ENCODE data around the gene UCK1.

The UCK1 gene

GRCh38 chr9:131565369-131565768 is 34.3 kb upstream of the UCK1 start:
- no peak overlapping the region for H3K9ac ChIP-seq (ENCODE audit: low read length)
- H3K79me1 ChIP-seq (ENCODE audit: low read length) = no peaks in the 10 kb centered on the region
- no peak overlapping the region for H3K4me2 ChIP-seq (ENCODE audit: low read length)
- H3K27me3 ChIP-seq (ENCODE audit: insufficient read depth, low read length, poor library complexity) = no peaks in the 10 kb centered on the region
- no peak overlapping the region for H3K4me3 ChIP-seq (ENCODE audit: low read length)
- no peak overlapping the region for H3K56ac ChIP-seq (ENCODE audit: low read length)
- H3K79me2 ChIP-seq (ENCODE audit: control insufficient read depth, insufficient read depth, low read length) = no peaks in the 10 kb centered on the region
- H3K4me1 ChIP-seq (ENCODE audit: control insufficient read depth, low read depth, low read length) = no peaks in the 10 kb centered on the region
- no peak overlapping the region for H3K18ac ChIP-seq (ENCODE audit: low read length)
- no peak overlapping the region for H3K4ac ChIP-seq (ENCODE audit: low read depth, low read length)
- no peak overlapping the region for H4K5ac ChIP-seq (ENCODE audit: low read length)
- DNase-seq = no peak
- H4K8ac ChIP-seq (ENCODE audit: low read depth, low read length) = no peak overlapping the region
- H3K27ac ChIP-seq (ENCODE audit: low read depth, low read length) = no peak overlapping the region
- no peak overlapping the region for H2BK5ac ChIP-seq (ENCODE audit: low read length)
- no peak overlapping the region for H2AK5ac ChIP-seq (ENCODE audit: low read length)
- no peak overlapping the region for H2BK15ac ChIP-seq (replicated peaks; ENCODE audit: low read depth)
- no peaks in the 10 kb centered on the region for H3K36me3 ChIP-seq (ENCODE audit: control insufficient read depth, insufficient read depth, low read length)
- H2BK120ac ChIP-seq (ENCODE audit: low read depth, low read length) = no peak overlapping the region
- WGBS (ENCODE audit: extremely low coverage, insufficient coverage, low lambda C conversion rate) = no CpG with 5 or more reads among the region's 5 CpGs
- no peak overlapping the region for H3K23ac ChIP-seq (ENCODE audit: low read length)

GRCh38 chr9:131562032-131562959 is 31.2 kb upstream of the UCK1 start:
- Histone ChIP-seq H3K23ac (ENCODE audit: low read length) (no peak overlapping the region), H3K9ac (ENCODE audit: low read length) (no peak overlapping the region), H3K4me2 (ENCODE audit: low read length) (no peak overlapping the region), H3K79me2 (ENCODE audit: control insufficient read depth, insufficient read depth, low read length) (no peaks in the 10 kb centered on the region), H4K8ac (ENCODE audit: low read depth, low read length) (no peak overlapping the region), H3K18ac (ENCODE audit: low read length) (no peak overlapping the region), H3K56ac (ENCODE audit: low read length) (no peak overlapping the region), H3K36me3 (ENCODE audit: control insufficient read depth, insufficient read depth, low read length) (no peaks in the 10 kb centered on the region), H3K4me3 (ENCODE audit: low read length) (no peak overlapping the region), H2AK5ac (ENCODE audit: low read length) (no peak overlapping the region), H3K27ac (ENCODE audit: low read depth, low read length) (no peak overlapping the region), H3K79me1 (ENCODE audit: low read length) (no peaks in the 10 kb centered on the region), H3K4me1 (ENCODE audit: control insufficient read depth, low read depth, low read length) (no peaks in the 10 kb centered on the region), H2BK15ac (replicated peaks; ENCODE audit: low read depth) (no peak overlapping the region), H4K5ac (ENCODE audit: low read length) (no peak overlapping the region), H2BK5ac (ENCODE audit: low read length) (no peak overlapping the region), H3K27me3 (ENCODE audit: insufficient read depth, low read length, poor library complexity) (no peaks in the 10 kb centered on the region), H2BK120ac (ENCODE audit: low read depth, low read length) (no peak overlapping the region), H3K4ac (ENCODE audit: low read depth, low read length) (no peak overlapping the region)
- WGBS (ENCODE audit: extremely low coverage, insufficient coverage, low lambda C conversion rate) = no CpG with 5 or more reads among the region's 9 CpGs
- peak; percentile 81 for DNase-seq

DNA sequence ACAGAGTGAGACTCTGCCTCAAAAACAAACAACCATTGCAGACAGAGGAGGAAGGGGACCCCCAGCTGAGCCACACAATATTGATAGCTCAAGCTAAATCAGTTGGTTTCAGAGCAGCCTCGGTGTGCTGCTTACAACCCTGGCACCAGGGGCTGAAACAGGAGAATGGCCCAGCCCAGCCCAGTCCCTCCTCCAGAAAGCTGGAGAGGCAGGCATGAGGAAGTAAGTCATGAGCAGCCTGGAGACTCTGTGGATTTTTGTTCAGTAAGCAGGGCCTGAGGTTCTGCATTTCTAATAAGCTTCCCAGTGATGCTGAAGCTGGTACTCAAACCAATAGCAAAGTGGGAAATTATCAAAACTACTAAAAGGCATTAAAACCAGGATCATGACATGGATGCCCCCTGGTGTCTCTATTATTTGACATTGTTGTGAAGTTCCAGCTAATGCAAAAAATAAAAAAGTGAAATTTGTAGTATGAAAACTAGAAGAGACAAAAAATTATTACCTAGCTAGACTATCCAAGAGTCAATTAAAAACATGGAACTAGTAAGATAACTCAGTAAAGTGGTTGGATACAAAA is 28.4 kb upstream of the UCK1 start:
- Histone ChIP-seq H2BK15ac (replicated peaks; ENCODE audit: low read depth) (no peak overlapping the region), H3K56ac (ENCODE audit: low read length) (no peak overlapping the region), H3K23ac (ENCODE audit: low read length) (no peak overlapping the region), H3K36me3 (ENCODE audit: control insufficient read depth, insufficient read depth, low read length) (no peaks in the 10 kb centered on the region), H4K5ac (ENCODE audit: low read length) (no peak overlapping the region), H3K18ac (ENCODE audit: low read length) (no peak overlapping the region), H4K8ac (ENCODE audit: low read depth, low read length) (no peak overlapping the region), H3K79me2 (ENCODE audit: control insufficient read depth, insufficient read depth, low read length) (no peaks in the 10 kb centered on the region), H3K4me3 (ENCODE audit: low read length) (no peak overlapping the region), H3K4me1 (ENCODE audit: control insufficient read depth, low read depth, low read length) (no peaks in the 10 kb centered on the region), H3K4ac (ENCODE audit: low read depth, low read length) (no peak overlapping the region), H2AK5ac (ENCODE audit: low read length) (no peak overlapping the region), H3K27me3 (ENCODE audit: insufficient read depth, low read length, poor library complexity) (no peaks in the 10 kb centered on the region), H2BK120ac (ENCODE audit: low read depth, low read length) (no peak overlapping the region), H3K79me1 (ENCODE audit: low read length) (no peaks in the 10 kb centered on the region), H3K27ac (ENCODE audit: low read depth, low read length) (no peak overlapping the region), H3K9ac (ENCODE audit: low read length) (no peak overlapping the region), H3K4me2 (ENCODE audit: low read length) (no peak overlapping the region), H2BK5ac (ENCODE audit: low read length) (no peak overlapping the region)
- WGBS (ENCODE audit: extremely low coverage, insufficient coverage, low lambda C conversion rate) = no CpG with 5 or more reads among the region's 1 CpG
- DNase-seq = no peak

DNA sequence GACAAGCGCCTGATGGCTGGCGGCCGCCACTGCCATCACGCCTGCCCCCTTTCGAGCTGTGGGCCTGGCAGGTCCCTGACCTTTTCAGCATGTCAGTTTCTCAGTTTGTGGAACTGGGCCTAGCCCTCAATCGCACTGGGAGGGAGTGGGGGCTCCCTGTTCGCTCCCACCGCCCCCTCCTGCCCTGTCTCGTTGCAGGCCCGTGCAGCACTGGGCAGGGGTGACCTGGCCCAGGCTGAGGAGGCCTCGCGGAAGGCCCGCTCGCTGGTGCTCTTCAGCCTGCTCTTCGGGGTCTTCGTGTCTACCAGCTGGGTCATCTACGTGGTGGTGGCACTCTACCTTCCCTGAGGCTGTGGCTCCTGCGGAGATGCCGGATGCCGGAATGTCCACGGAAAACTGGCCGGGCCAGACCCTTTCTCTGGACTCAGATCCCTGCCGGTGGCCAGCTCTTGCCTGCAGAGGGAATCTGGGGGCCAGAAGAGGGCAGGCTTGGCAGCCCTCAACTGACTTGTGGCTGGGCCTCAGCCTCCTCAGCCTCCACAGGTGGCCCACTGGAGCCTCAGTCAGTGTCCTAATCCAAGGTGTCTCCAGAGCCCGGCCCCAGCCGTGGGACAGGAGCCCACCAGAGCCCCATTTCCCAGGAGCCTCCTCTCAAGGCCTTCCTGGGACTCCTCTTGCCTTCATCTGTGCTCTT is 26.9 kb upstream of the UCK1 start:
- Histone ChIP-seq H3K27me3 (ENCODE audit: insufficient read depth, low read length, poor library complexity) (no peaks in the 10 kb centered on the region), H3K18ac (ENCODE audit: low read length) (no peak overlapping the region), H3K9ac (ENCODE audit: low read length) (no peak overlapping the region), H3K4me1 (ENCODE audit: control insufficient read depth, low read depth, low read length) (no peaks in the 10 kb centered on the region), H3K79me1 (ENCODE audit: low read length) (no peaks in the 10 kb centered on the region), H2AK5ac (ENCODE audit: low read length) (no peak overlapping the region), H2BK15ac (replicated peaks; ENCODE audit: low read depth) (no peak overlapping the region), H2BK5ac (ENCODE audit: low read length) (no peak overlapping the region), H3K4ac (ENCODE audit: low read depth, low read length) (no peak overlapping the region), H3K4me3 (ENCODE audit: low read length) (no peak overlapping the region), H2BK120ac (ENCODE audit: low read depth, low read length) (no peak overlapping the region), H3K23ac (ENCODE audit: low read length) (no peak overlapping the region), H4K5ac (ENCODE audit: low read length) (no peak overlapping the region), H3K4me2 (ENCODE audit: low read length) (no peak overlapping the region), H3K56ac (ENCODE audit: low read length) (peak overlapping the region; percentile 42), H3K79me2 (ENCODE audit: control insufficient read depth, insufficient read depth, low read length) (no peaks in the 10 kb centered on the region), H3K36me3 (ENCODE audit: control insufficient read depth, insufficient read depth, low read length) (no peaks in the 10 kb centered on the region), H4K8ac (ENCODE audit: low read depth, low read length) (no peak overlapping the region), H3K27ac (ENCODE audit: low read depth, low read length) (no peak overlapping the region)
- WGBS (ENCODE audit: extremely low coverage, insufficient coverage, low lambda C conversion rate) = no CpG with 5 or more reads among the region's 25 CpGs
- no peak for DNase-seq

DNA sequence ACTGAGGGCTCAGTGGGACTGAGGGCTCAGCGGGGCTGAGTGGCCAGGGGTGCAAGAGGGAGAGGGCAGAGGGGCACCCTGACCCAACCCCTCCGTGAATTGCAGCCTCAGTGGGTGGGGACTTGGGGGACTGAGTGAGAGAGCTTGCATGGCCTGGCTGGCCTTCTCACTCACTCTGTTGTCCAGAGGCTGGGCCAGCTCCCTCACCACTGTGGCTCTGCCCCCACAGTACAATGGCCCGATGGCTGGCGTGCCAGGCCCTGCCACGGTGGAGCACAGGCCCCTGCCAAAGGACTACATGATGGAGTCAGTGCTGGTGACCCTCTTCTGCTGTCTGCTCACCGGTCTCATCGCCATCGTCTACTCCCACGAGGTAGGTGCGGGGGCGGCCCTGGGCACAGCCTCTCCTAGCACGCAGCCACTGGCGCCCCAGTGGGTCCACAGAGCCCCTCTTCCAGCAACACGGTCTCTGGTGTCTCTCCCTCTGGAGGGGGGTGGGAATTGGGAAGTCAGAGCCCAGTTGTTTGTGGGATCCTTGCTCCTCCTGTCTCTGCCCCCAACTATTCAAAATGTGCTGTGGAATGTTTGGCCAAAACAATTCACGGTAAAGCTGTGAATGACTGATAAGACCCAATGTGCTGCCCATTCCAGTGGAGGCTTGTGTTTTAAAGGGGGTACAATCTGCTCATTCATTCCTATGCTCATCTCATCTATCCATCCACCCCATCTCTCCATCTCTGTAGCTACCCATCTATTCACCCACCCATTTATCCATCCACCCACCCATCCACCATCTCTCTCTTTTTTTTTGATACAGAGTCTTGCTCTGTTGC is 25.0 kb upstream of the UCK1 start:
- DNase-seq = no peak
- Histone ChIP-seq H2BK5ac (ENCODE audit: low read length) (no peak overlapping the region), H3K79me1 (ENCODE audit: low read length) (no peaks in the 10 kb centered on the region), H3K4me1 (ENCODE audit: control insufficient read depth, low read depth, low read length) (no peaks in the 10 kb centered on the region), H3K27me3 (ENCODE audit: insufficient read depth, low read length, poor library complexity) (no peaks in the 10 kb centered on the region), H3K4me3 (ENCODE audit: low read length) (no peak overlapping the region), H3K23ac (ENCODE audit: low read length) (no peak overlapping the region), H3K79me2 (ENCODE audit: control insufficient read depth, insufficient read depth, low read length) (no peaks in the 10 kb centered on the region), H3K4me2 (ENCODE audit: low read length) (no peak overlapping the region), H2BK120ac (ENCODE audit: low read depth, low read length) (no peak overlapping the region), H2BK15ac (replicated peaks; ENCODE audit: low read depth) (no peak overlapping the region), H3K18ac (ENCODE audit: low read length) (no peak overlapping the region), H4K5ac (ENCODE audit: low read length) (no peak overlapping the region), H4K8ac (ENCODE audit: low read depth, low read length) (no peak overlapping the region), H2AK5ac (ENCODE audit: low read length) (no peak overlapping the region), H3K56ac (ENCODE audit: low read length) (no peak overlapping the region), H3K27ac (ENCODE audit: low read depth, low read length) (no peak overlapping the region), H3K4ac (ENCODE audit: low read depth, low read length) (no peak overlapping the region), H3K36me3 (ENCODE audit: control insufficient read depth, insufficient read depth, low read length) (no peaks in the 10 kb centered on the region), H3K9ac (ENCODE audit: low read length) (no peak overlapping the region)
- no CpG with 5 or more reads among the region's 15 CpGs for WGBS (ENCODE audit: extremely low coverage, insufficient coverage, low lambda C conversion rate)

Measured in mesendoderm (in vitro differentiated cells).